GM12878 (cell line): ENCODE results near the gene EIF1AX.

ENCODE experiments used
- BHLHE40 ChIP-seq, 2 experiments: fragments of 450-650 bp in 1 of 2; IDR thresholded peaks; 2 replicates each; pipeline ENCODE4 v1.6.1; 2011 to 2017; ENCODE audit warnings: low read depth in 2 of 2, borderline replicate concordance in 1 of 2, improper control_type of control experiment in 1 of 2, low read length in 1 of 2, mild to moderate bottlenecking in 1 of 2
- CBFB ChIP-seq: IDR thresholded peaks from 2 replicates; pipeline ENCODE4 v1.6.1; 2016; ENCODE audit warnings: antibody characterized with exemption, low read depth
- EP300 ChIP-seq, 2 experiments: fragments of 150-350 bp in 1 of 2; IDR thresholded peaks; 2 replicates each; pipeline ENCODE4 v1.6.1; 2011 to 2012; ENCODE audit warnings: low read depth in 2 of 2, low read length in 2 of 2, borderline replicate concordance in 1 of 2, improper control_type of control experiment in 1 of 2, inconsistent platforms in 1 of 2; ENCODE audit not compliant: control insufficient read depth in 1 of 2
- JUNB ChIP-seq: IDR thresholded peaks from 2 replicates; pipeline ENCODE4 v1.6.1; 2016; ENCODE audit warnings: antibody characterized with exemption, mild to moderate bottlenecking
- RAD51 ChIP-seq: fragments of 450-650 bp; IDR thresholded peaks from 2 replicates; pipeline ENCODE4 v1.6.1; 2016; ENCODE audit warnings: moderate library complexity, mild to moderate bottlenecking, inconsistent platforms
- SUZ12 ChIP-seq: fragments of 200-600 bp; sonication (generic); IDR thresholded peaks from one replicate; pipeline ENCODE4 v1.6.1; 2018; ENCODE audit warnings: antibody characterized with exemption, mild to moderate bottlenecking; ENCODE audit not compliant: unreplicated experiment
- ZZZ3 ChIP-seq: IDR thresholded peaks from 2 replicates; pipeline ENCODE4 v1.6.1; 2011; ENCODE audit warnings: low read depth; ENCODE audit not compliant: control insufficient read depth, insufficient read length
- TF ChIP-seq, protein P1 (sequence below), 3 experiments: IDR thresholded peaks in 2 of 3; conservative IDR thresholded peaks in 1 of 3; 2 replicates each; pipeline ENCODE4 v1.5.1; 2011; ENCODE audit warnings: low read depth in 3 of 3, low read length in 3 of 3, mild to moderate bottlenecking in 3 of 3, control low read depth in 2 of 3, moderate library complexity in 2 of 3, inconsistent platforms in 1 of 3, mixed read lengths in 1 of 3; ENCODE audit not compliant: control insufficient read depth in 2 of 3, insufficient read depth in 1 of 3; ENCODE audit errors: extremely low read depth in 1 of 3

DNA sequence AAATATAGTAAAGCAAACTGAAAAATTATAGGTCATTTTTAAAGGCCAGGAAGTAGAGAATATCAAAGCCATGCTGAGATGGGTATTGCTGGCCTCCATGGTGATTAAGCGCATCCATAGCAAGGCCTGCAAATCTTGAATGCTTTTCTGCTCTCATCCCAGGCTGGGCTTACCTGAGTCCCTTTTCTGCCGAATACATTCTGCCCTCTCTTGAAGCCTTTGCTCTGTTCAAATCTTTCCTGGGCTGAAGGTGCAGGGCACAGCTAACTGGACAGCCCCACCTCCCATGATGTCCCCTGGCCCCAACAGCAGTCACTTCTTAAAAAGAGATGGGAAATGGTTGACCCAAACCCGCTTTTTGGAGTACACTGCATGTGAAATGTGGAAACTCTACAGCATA is 10.1 kb upstream of the EIF1AX start:
- no peak for TF ChIP-seq BHLHE40 (IDR thresholded peaks at IDR 0.05; ENCODE audit: borderline replicate concordance in 1 of 2, low read depth in 2 of 2, low read length in 1 of 2)
- no peak for TF ChIP-seq ZZZ3
- no peak for TF ChIP-seq RAD51
- no peak for TF ChIP-seq CBFB
- TF ChIP-seq SUZ12 = no peak
- TF ChIP-seq EP300 (IDR thresholded peaks at IDR 0.05; ENCODE audit: borderline replicate concordance in 1 of 2, control insufficient read depth in 1 of 2, low read depth in 2 of 2, low read length in 2 of 2) = no peak
- TF ChIP-seq, protein P1, sequence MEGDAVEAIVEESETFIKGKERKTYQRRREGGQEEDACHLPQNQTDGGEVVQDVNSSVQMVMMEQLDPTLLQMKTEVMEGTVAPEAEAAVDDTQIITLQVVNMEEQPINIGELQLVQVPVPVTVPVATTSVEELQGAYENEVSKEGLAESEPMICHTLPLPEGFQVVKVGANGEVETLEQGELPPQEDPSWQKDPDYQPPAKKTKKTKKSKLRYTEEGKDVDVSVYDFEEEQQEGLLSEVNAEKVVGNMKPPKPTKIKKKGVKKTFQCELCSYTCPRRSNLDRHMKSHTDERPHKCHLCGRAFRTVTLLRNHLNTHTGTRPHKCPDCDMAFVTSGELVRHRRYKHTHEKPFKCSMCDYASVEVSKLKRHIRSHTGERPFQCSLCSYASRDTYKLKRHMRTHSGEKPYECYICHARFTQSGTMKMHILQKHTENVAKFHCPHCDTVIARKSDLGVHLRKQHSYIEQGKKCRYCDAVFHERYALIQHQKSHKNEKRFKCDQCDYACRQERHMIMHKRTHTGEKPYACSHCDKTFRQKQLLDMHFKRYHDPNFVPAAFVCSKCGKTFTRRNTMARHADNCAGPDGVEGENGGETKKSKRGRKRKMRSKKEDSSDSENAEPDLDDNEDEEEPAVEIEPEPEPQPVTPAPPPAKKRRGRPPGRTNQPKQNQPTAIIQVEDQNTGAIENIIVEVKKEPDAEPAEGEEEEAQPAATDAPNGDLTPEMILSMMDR (IDR thresholded peaks at IDR 0.05 in 2 of 3, conservative IDR thresholded peaks at IDR 0.05 in 1 of 3; ENCODE audit: control insufficient read depth in 2 of 3, extremely low read depth in 1 of 3, insufficient read depth in 1 of 3, low read depth in 3 of 3, low read length in 3 of 3) = no peak
- TF ChIP-seq JUNB = no peak
